ENCODE results near the gene UPF3A.

UPF3A gene

GRCh38 chr13:114256547-114256946 is 24.9 kb upstream of the UPF3A start:
- ChIA-PET CTCF (interaction anchor here (0.9 to 1.3 kb wide), 2 partner anchors 19 to 20 kb away, joined by 3 read pairs; no protein-coding TSS in a partner anchor), POLR2A (no interaction called here)
- DNase-seq (ENCODE audit: extremely low spot score), result no peak
- TF ChIP-seq CTCF (IDR thresholded peaks at IDR 0.05; ENCODE audit: control extremely low read depth, extremely low read depth, low read depth, missing control alignments), result no peak

- TF ChIP-seq CTCF (IDR thresholded peaks at IDR 0.05; ENCODE audit: control extremely low read depth, extremely low read depth, low read depth, missing control alignments), result no peak
- ChIA-PET CTCF (interaction anchor here (1.3 kb wide), 1 partner anchor 21 kb away, joined by 3 read pairs; no protein-coding TSS in a partner anchor), POLR2A (no interaction called here)
- no peak for DNase-seq (ENCODE audit: extremely low spot score)
Measured at GRCh38 chr13:114257014-114257413, 24.4 kb upstream of the UPF3A start.

GRCh38 chr13:114258589-114258988 is 22.8 kb upstream of the UPF3A start:
- DNase-seq (ENCODE audit: extremely low spot score), result no peak
- TF ChIP-seq CTCF (IDR thresholded peaks at IDR 0.05; ENCODE audit: control extremely low read depth, extremely low read depth, low read depth, missing control alignments), result no peak
- POLR2A ChIA-PET, result no interaction called here
- CTCF ChIA-PET, result interaction anchor here (1.0 kb wide), 1 partner anchor 59 kb away, joined by 4 read pairs; no protein-coding TSS in a partner anchor

GRCh38 chr13:114259374-114259773 is 22.0 kb upstream of the UPF3A start:
- CTCF ChIA-PET, result no interaction called here
- POLR2A ChIA-PET, result no interaction called here
- DNase-seq (ENCODE audit: extremely low spot score), result no peak
- no peak for TF ChIP-seq CTCF (IDR thresholded peaks at IDR 0.05; ENCODE audit: control extremely low read depth, extremely low read depth, low read depth, missing control alignments)

GRCh38 chr13:114259974-114260373 is 21.4 kb upstream of the UPF3A start:
- TF ChIP-seq CTCF (IDR thresholded peaks at IDR 0.05; ENCODE audit: control extremely low read depth, extremely low read depth, low read depth, missing control alignments), result no peak
- ChIA-PET CTCF (interaction anchor here (2.2 kb wide), 1 partner anchor 24 kb away, joined by 4 read pairs; no protein-coding TSS in a partner anchor), POLR2A (no interaction called here)
- DNase-seq (ENCODE audit: extremely low spot score), result no peak

DNA sequence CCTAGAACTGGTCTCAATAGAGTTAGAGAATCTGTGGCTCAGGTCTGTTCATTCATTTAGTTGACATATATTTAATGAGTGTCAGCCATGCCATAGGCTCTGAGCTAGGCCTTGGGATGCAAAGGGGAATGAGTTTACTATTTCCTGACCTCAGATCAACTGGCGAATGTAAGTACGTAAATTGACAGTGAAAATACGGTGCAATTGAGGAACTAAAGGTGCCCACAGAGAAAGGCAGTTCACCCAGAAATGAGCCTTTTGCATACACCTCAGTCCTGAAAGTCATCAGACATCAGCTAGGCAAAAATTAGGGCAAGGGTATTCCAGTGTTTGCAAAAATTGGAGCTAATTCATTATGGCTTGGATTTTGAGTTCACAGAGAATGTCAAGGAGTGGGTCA is 20.6 kb upstream of the UPF3A start:
- no peak for TF ChIP-seq CTCF (IDR thresholded peaks at IDR 0.05; ENCODE audit: control extremely low read depth, extremely low read depth, low read depth, missing control alignments)
- ChIA-PET POLR2A (no interaction called here), CTCF (interaction anchor here (2.2 kb wide), 1 partner anchor 25 kb away, joined by 4 read pairs; no protein-coding TSS in a partner anchor)
- no peak for DNase-seq (ENCODE audit: extremely low spot score)

All from GM10248 (cell line).